MM.1S (cell line): Measurements from ENCODE around the gene BCL2L1.

Experiments
- DNase-seq: peaks from one replicate; pipeline ENCODE4 v3.0.0-alpha.2; 2015
- H2AFZ ChIP-seq: fragments of 300-600 bp; sonication (generic); 2 replicates; pipeline ENCODE4 v1.6.0; 2016; ENCODE audit warnings: antibody characterized with exemption, low read length
- H3F3A ChIP-seq: fragments of 300-600 bp; sonication (generic); 2 replicates; pipeline ENCODE4 v1.6.1; 2016; ENCODE audit warnings: mild to moderate bottlenecking, antibody characterized with exemption, low read length, moderate library complexity, mixed read lengths; ENCODE audit not compliant: insufficient read depth
- H3K27ac ChIP-seq: fragments of 300-600 bp; sonication (generic); 2 replicates; pipeline ENCODE4 v1.5.1; 2016; ENCODE audit warnings: mild to moderate bottlenecking, low read length
- H3K27me3 ChIP-seq: fragments of 300-600 bp; sonication (generic); replicated peaks from 2 replicates; pipeline ENCODE4 v1.6.0; 2016; ENCODE audit warnings: low read length; ENCODE audit not compliant: insufficient read depth
- H3K36me3 ChIP-seq: fragments of 300-600 bp; sonication (generic); replicated peaks from 2 replicates; pipeline ENCODE4 v1.6.1; 2016; ENCODE audit warnings: mild to moderate bottlenecking, low read length, mixed read lengths; ENCODE audit not compliant: insufficient read depth
- H3K4me1 ChIP-seq: fragments of 300-600 bp; sonication (generic); 2 replicates; pipeline ENCODE4 v1.6.1; 2016; ENCODE audit warnings: low read length, mixed read lengths
- H3K4me2 ChIP-seq: fragments of 300-600 bp; sonication (generic); 2 replicates; pipeline ENCODE4 v1.6.0; 2016; ENCODE audit warnings: low read depth, low read length
- H3K4me3 ChIP-seq: fragments of 300-600 bp; sonication (generic); 2 replicates; pipeline ENCODE4 v1.5.1; 2016; ENCODE audit warnings: low read length, mixed read lengths
- H3K79me2 ChIP-seq: fragments of 300-600 bp; sonication (generic); 2 replicates; pipeline ENCODE4 v1.6.1; 2016; ENCODE audit warnings: mixed run types, low read length, mixed read lengths
- H3K9ac ChIP-seq: fragments of 300-600 bp; sonication (generic); 2 replicates; pipeline ENCODE4 v1.6.1; 2016; ENCODE audit warnings: low read length, mixed read lengths
- H3K9me2 ChIP-seq: fragments of 300-600 bp; sonication (generic); replicated peaks from 2 replicates; pipeline ENCODE4 v1.6.1; 2016; ENCODE audit warnings: mild to moderate bottlenecking, low read length, mixed read lengths; ENCODE audit not compliant: insufficient read depth
- H3K9me3 ChIP-seq: fragments of 300-600 bp; sonication (generic); replicated peaks from 2 replicates; pipeline ENCODE4 v1.6.1; 2016; ENCODE audit warnings: mild to moderate bottlenecking, low read length, mixed read lengths; ENCODE audit not compliant: insufficient read depth
- H4K20me1 ChIP-seq: fragments of 300-600 bp; sonication (generic); 2 replicates; pipeline ENCODE4 v1.6.1; 2016; ENCODE audit warnings: mild to moderate bottlenecking, low read length, moderate library complexity, mixed read lengths; ENCODE audit not compliant: insufficient read depth
- CTCF ChIP-seq: fragments of 300-600 bp; sonication (generic); IDR thresholded peaks from 2 replicates; pipeline ENCODE4 v1.5.1; 2016; ENCODE audit warnings: antibody characterized with exemption, low read length, mixed read lengths
- EZH2 ChIP-seq: fragments of 300-600 bp; sonication (generic); optimal IDR thresholded peaks from 2 replicates; pipeline ENCODE3; 2017; ENCODE audit warnings: low read depth, mild to moderate bottlenecking, antibody characterized with exemption, low read length, mixed read lengths
- EZH2phosphoT487 ChIP-seq: fragments of 300-600 bp; sonication (generic); IDR thresholded peaks from 2 replicates; pipeline ENCODE4 v1.6.1; 2018; ENCODE audit warnings: antibody characterized with exemption, low read length

Gene BCL2L1

GRCh38 chr20:31664696-31665354 lies 57.8 kb downstream of the BCL2L1 start:
- Histone ChIP-seq H3K4me3 (no peak overlapping the region), H2AFZ (no peak overlapping the region), H3K36me3 (peaks cover 14% of the 10 kb centered on the region), H3F3A (peaks cover 64% of the 10 kb centered on the region), H4K20me1 (peaks cover 7% of the 10 kb centered on the region; the same call in 1 of the 2 replicates), H3K27ac (peak overlapping the region; percentile 48; the same call in 1 of the 2 replicates), H3K79me2 (peaks cover 68% of the 10 kb centered on the region), H3K4me2 (no peak overlapping the region), H3K9me2 (no peaks in the 10 kb centered on the region), H3K4me1 (peaks cover 56% of the 10 kb centered on the region), H3K27me3 (no peaks in the 10 kb centered on the region), H3K9me3 (no peaks in the 10 kb centered on the region), H3K9ac (no peak overlapping the region; the same call in 1 of the 2 replicates)
- no peak for TF ChIP-seq CTCF
- no peak for TF ChIP-seq EZH2phosphoT487
- no peak for TF ChIP-seq EZH2
- no peak for DNase-seq

- Histone ChIP-seq H3K79me2 (peaks cover 60% of the 10 kb centered on the region), H3F3A (peaks cover 61% of the 10 kb centered on the region), H3K27me3 (no peaks in the 10 kb centered on the region), H3K9me2 (no peaks in the 10 kb centered on the region), H3K4me1 (peaks cover 56% of the 10 kb centered on the region), H3K4me3 (no peak overlapping the region), H3K9ac (no peak overlapping the region), H3K36me3 (peaks cover 14% of the 10 kb centered on the region), H3K27ac (peak overlapping the region; percentile 48; the same call in 1 of the 2 replicates), H3K4me2 (no peak overlapping the region), H3K9me3 (no peaks in the 10 kb centered on the region), H4K20me1 (peaks cover 7% of the 10 kb centered on the region; the same call in 1 of the 2 replicates), H2AFZ (no peak overlapping the region)
- DNase-seq = no peak
- TF ChIP-seq EZH2phosphoT487 = no peak
Measured at GRCh38 chr20:31663838-31664695, 58.6 kb downstream of the BCL2L1 start.

- Histone ChIP-seq H3K79me2 (peaks cover 54% of the 10 kb centered on the region), H3K9me2 (no peaks in the 10 kb centered on the region), H3K9me3 (no peaks in the 10 kb centered on the region), H4K20me1 (peaks cover 7% of the 10 kb centered on the region; the same call in 1 of the 2 replicates), H3K36me3 (peaks cover 14% of the 10 kb centered on the region), H3K4me2 (0 out of 2 replicates have a peak overlapping the region, but pooled peaks have one; percentile 4), H3K4me1 (peaks cover 56% of the 10 kb centered on the region), H3K4me3 (no peak overlapping the region), H3K27me3 (no peaks in the 10 kb centered on the region), H3F3A (peaks cover 59% of the 10 kb centered on the region), H2AFZ (no peak overlapping the region), H3K9ac (no peak overlapping the region), H3K27ac (no peak overlapping the region; the same call in 1 of the 2 replicates)
- no peak for TF ChIP-seq EZH2
- TF ChIP-seq CTCF = no peak
- TF ChIP-seq EZH2phosphoT487 = no peak
- no peak for DNase-seq
Measured at GRCh38 chr20:31663524-31663837, 59.2 kb downstream of the BCL2L1 start.
